PC-3 (cell line): Measurements from ENCODE around the gene EIF3I. TPM values are rescaled to one million over a fixed set of nuclear protein-coding genes. Genes with fewer than 3 reads are reported as not detected.

Experiments used
- ATAC-seq: fragments of 200-7000 bp; cut with Tn5 transposase; 2 replicates; pipeline ENCODE4 v1.9.1; 2020; ENCODE audit warnings: mild to moderate bottlenecking, moderate library complexity
- BruUV-seq: library from RNA; stranded (reverse); fragments of 400-500 nt; replicated peaks from 2 replicates; lab custom pipeline; 2021; lab: Mats Ljungman, UMichigan
- CTCF ChIA-PET: fragments of 300-600 bp; sonication (Branson Sonifier 250); formaldehyde crosslinking; loops from one replicate; lab custom pipeline; 2022; ENCODE audit warnings: antibody characterized with exemption; lab: Charles Lee
- POLR2A ChIA-PET: fragments of 300-600 bp; sonication (Branson Sonifier 250); formaldehyde crosslinking; loops from one replicate; lab custom pipeline; 2022; ENCODE audit warnings: antibody characterized with exemption; ENCODE audit not compliant: unreplicated experiment; lab: Charles Lee
- DNase-seq: peaks from one replicate; pipeline ENCODE4 v3.0.0-alpha.2; 2015
- H2AFZ ChIP-seq: fragments of 300-600 bp; sonication (generic); 2 replicates; pipeline ENCODE4 v1.6.0; 2016; ENCODE audit warnings: antibody characterized with exemption, low read length
- H3F3A ChIP-seq: fragments of 300-600 bp; sonication (generic); one replicate; pipeline ENCODE4 v1.6.0; 2017; ENCODE audit warnings: antibody characterized with exemption, low read length, control low read depth, mild to moderate bottlenecking; ENCODE audit not compliant: unreplicated experiment
- H3K27ac ChIP-seq: fragments of 300-600 bp; sonication (generic); 2 replicates; pipeline ENCODE4 v1.5.1; 2016; ENCODE audit warnings: mild to moderate bottlenecking, low read length
- H3K27me3 ChIP-seq: fragments of 300-600 bp; sonication (generic); 2 replicates; pipeline ENCODE4 v1.6.1; 2016; ENCODE audit warnings: low read length, mixed read lengths
- H3K36me3 ChIP-seq: fragments of 300-600 bp; sonication (generic); 2 replicates; pipeline ENCODE4 v1.6.1; 2016; ENCODE audit warnings: low read depth, mixed run types, low read length, mixed read lengths
- H3K4me1 ChIP-seq: fragments of 300-600 bp; sonication (generic); 2 replicates; pipeline ENCODE4 v1.5.1; 2016; ENCODE audit warnings: low read length; ENCODE audit not compliant: insufficient read depth
- H3K4me2 ChIP-seq: fragments of 300-600 bp; sonication (generic); 2 replicates; pipeline ENCODE4 v1.6.0; 2016; ENCODE audit warnings: low read length
- H3K4me3 ChIP-seq: fragments of 300-600 bp; sonication (generic); 2 replicates; pipeline ENCODE4 v1.5.1; 2016; ENCODE audit warnings: mild to moderate bottlenecking, low read length, mixed read lengths
- H3K79me2 ChIP-seq: fragments of 300-600 bp; sonication (generic); 2 replicates; pipeline ENCODE4 v1.6.1; 2017; ENCODE audit warnings: low read length, mixed read lengths
- H3K9ac ChIP-seq: fragments of 300-600 bp; sonication (generic); 2 replicates; pipeline ENCODE4 v1.6.0; 2016; ENCODE audit warnings: mild to moderate bottlenecking, low read length
- H3K9me2 ChIP-seq: fragments of 300-600 bp; sonication (generic); replicated peaks from 2 replicates; pipeline ENCODE4 v1.6.1; 2016; ENCODE audit warnings: mixed run types, low read length, mixed read lengths
- H3K9me3 ChIP-seq: fragments of 300-600 bp; sonication (generic); 2 replicates; pipeline ENCODE4 v1.6.1; 2016; ENCODE audit warnings: low read length, mixed read lengths
- H4K20me1 ChIP-seq: fragments of 300-600 bp; sonication (generic); 2 replicates; pipeline ENCODE4 v1.6.1; 2016; ENCODE audit warnings: low read length, mixed read lengths
- EZH2 ChIP-seq: fragments of 300-600 bp; sonication (generic); IDR thresholded peaks from one replicate; pipeline ENCODE4 v1.6.1; 2017; ENCODE audit warnings: antibody characterized with exemption, mild to moderate bottlenecking, low read length; ENCODE audit not compliant: unreplicated experiment
- EZH2phosphoT487 ChIP-seq: fragments of 300-600 bp; sonication (generic); IDR thresholded peaks from 2 replicates; pipeline ENCODE4 v1.6.1; 2018; ENCODE audit warnings: mild to moderate bottlenecking, antibody characterized with exemption, low read length, borderline replicate concordance
- intact Hi-C: fragments of 100-400 bp; cut with micrococcal nuclease; formaldehyde crosslinking; loops from 2 replicates; pipeline ENCODE4 v1.9.0; 2023
- total RNA-seq: library from RNA; depleted of rRNA; stranded (reverse); fragments of >200 nt; gene quantifications from 2 replicates; pipeline ENCODE4 v1.2.3, GENCODE V29; 2014
- TF ChIP-seq, protein P1 (sequence below): fragments of 300-600 bp; sonication (generic); conservative IDR thresholded peaks from 2 replicates; pipeline ENCODE4 v1.5.1; 2017; ENCODE audit warnings: antibody characterized with exemption, low read depth, mild to moderate bottlenecking, low read length

The EIF3I gene
- total RNA-seq, 1 experiment from 2014 or later, result 442 TPM

- intact Hi-C loops, result no loop called here
- no peak overlapping the region for H3K27ac ChIP-seq
- H3K9me2 ChIP-seq, result no peaks in the 10 kb centered on the region
- TF ChIP-seq EZH2 (no peak), EZH2phosphoT487 (no peak)
- TF ChIP-seq, protein P1, sequence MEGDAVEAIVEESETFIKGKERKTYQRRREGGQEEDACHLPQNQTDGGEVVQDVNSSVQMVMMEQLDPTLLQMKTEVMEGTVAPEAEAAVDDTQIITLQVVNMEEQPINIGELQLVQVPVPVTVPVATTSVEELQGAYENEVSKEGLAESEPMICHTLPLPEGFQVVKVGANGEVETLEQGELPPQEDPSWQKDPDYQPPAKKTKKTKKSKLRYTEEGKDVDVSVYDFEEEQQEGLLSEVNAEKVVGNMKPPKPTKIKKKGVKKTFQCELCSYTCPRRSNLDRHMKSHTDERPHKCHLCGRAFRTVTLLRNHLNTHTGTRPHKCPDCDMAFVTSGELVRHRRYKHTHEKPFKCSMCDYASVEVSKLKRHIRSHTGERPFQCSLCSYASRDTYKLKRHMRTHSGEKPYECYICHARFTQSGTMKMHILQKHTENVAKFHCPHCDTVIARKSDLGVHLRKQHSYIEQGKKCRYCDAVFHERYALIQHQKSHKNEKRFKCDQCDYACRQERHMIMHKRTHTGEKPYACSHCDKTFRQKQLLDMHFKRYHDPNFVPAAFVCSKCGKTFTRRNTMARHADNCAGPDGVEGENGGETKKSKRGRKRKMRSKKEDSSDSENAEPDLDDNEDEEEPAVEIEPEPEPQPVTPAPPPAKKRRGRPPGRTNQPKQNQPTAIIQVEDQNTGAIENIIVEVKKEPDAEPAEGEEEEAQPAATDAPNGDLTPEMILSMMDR, result no peak
- no peaks in the 10 kb centered on the region for H3F3A ChIP-seq
- H3K79me2 ChIP-seq, result no peaks in the 10 kb centered on the region
- ATAC-seq (no peak), DNase-seq (no peak)
- BruUV-seq, result no TSS peak
- no peaks in the 10 kb centered on the region for H3K36me3 ChIP-seq
- H3K9me3 ChIP-seq, result no peaks in the 10 kb centered on the region
- CTCF ChIA-PET, result interaction anchor here (1.7 kb wide), 1 partner anchor 32 kb away, joined by 13 read pairs; no protein-coding TSS in a partner anchor
- H3K9ac ChIP-seq, result no peak overlapping the region
- H3K27me3 ChIP-seq, result no peaks in the 10 kb centered on the region
- no peak overlapping the region for H3K4me2 ChIP-seq
- POLR2A ChIA-PET, result no interaction called here
- peaks cover 16% of the 10 kb centered on the region; the same call in 1 of the 2 replicates for H3K4me1 ChIP-seq
- H4K20me1 ChIP-seq, result no peaks in the 10 kb centered on the region
- H2AFZ ChIP-seq, result no peak overlapping the region
- no peak overlapping the region for H3K4me3 ChIP-seq
Observed at GRCh38 chr1:32247452-32247851, 25.2 kb downstream of the EIF3I start.

DNA sequence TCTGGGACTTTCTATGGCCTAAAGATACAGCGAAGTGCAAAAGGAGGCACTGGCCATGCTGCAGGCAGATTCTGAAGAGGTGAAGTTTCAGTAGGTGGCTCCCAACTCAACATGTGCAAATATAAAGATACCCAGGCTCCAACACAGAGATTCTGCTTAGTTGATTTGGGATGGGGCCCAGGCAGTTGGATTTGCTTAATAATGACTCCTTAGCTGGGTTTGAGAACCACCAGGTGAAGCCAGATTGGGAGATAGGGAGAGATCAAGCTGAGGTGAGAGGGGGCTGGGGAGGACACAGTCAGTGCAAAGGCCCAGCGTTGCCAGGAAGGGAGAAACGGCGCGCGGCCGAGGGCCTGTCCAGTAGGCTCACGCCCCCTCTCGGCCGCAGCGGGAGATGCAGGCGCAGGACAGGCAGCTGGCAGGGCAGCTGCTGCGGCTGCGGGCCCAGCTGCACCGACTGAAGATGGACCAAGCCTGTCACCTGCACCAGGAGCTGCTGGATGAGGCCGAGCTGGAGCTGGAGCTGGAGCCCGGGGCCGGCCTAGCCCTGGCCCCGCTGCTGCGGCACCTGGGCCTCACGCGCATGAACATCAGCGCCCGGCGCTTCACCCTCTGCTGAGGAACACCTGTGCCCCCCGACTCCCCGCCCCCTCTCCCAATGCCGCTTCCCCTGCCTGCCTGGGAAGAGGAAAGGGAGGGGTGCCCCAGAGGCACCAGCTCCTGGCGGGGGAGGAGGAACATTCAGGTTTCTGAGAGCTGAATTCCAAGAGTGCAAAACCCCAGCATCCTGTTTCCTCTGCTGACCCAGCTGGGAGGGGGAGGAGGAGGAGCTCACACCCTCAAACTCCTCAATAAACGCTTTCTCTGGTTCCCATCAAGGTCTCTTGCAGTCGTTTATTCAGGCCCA is 26.0 kb downstream of the EIF3I start:
- POLR2A ChIA-PET, result interaction anchor here (0.9 kb wide), 1 partner anchor 69 kb away, joined by 7 read pairs; the partner anchor contains the start of gene TXLNA
- TF ChIP-seq EZH2phosphoT487 (no peak), EZH2 (no peak)
- TF ChIP-seq, protein P1, result peak; percentile 79
- intact Hi-C loops, result no loop called here
- H3K4me3 ChIP-seq, result peak overlapping the region; percentile 28; the same call in 1 of the 2 replicates
- no peaks in the 10 kb centered on the region for H4K20me1 ChIP-seq
- H3K27ac ChIP-seq, result no peak overlapping the region
- ATAC-seq (peak; percentile 53), DNase-seq (peak; percentile 69)
- H2AFZ ChIP-seq, result peak overlapping the region; percentile 63
- H3K4me1 ChIP-seq, result peaks cover 16% of the 10 kb centered on the region; the same call in 1 of the 2 replicates
- no peak overlapping the region for H3K9ac ChIP-seq
- H3K27me3 ChIP-seq, result no peaks in the 10 kb centered on the region
- CTCF ChIA-PET, result interaction anchor here (0.6 to 1.7 kb wide), 3 partner anchors 32 to 68 kb away, joined by 4 to 13 read pairs (median 5); no protein-coding TSS in a partner anchor
- no peaks in the 10 kb centered on the region for H3K9me2 ChIP-seq
- H3K79me2 ChIP-seq, result no peaks in the 10 kb centered on the region
- no TSS peak for BruUV-seq
- no peaks in the 10 kb centered on the region for H3K9me3 ChIP-seq
- no peaks in the 10 kb centered on the region for H3F3A ChIP-seq
- H3K4me2 ChIP-seq, result peak overlapping the region; percentile 41
- no peaks in the 10 kb centered on the region for H3K36me3 ChIP-seq
